Smooth muscle cell (in vitro differentiated cells): Measurements from ENCODE around the gene RET. TPM values are rescaled to one million over a fixed set of nuclear protein-coding genes. Genes with fewer than 3 reads are reported as not detected.

ENCODE experiments used
- DNase-seq: peaks from one replicate; lab custom pipeline; 2025; ENCODE audit not compliant: unreplicated experiment; lab: John Stamatoyannopoulos, UW
- H2AFZ ChIP-seq: fragments of 200-600 bp; sonication (generic); 2 replicates; pipeline ENCODE4 v1.6.0; 2016; ENCODE audit warnings: antibody characterized with exemption, low read depth, mild to moderate bottlenecking
- H3F3A ChIP-seq: fragments of 200-600 bp; sonication (generic); 2 replicates; pipeline ENCODE4 v1.6.0; 2017; ENCODE audit warnings: antibody characterized with exemption, low read depth
- H3K27ac ChIP-seq: fragments of 200-600 bp; sonication (generic); 2 replicates; pipeline ENCODE4 v1.5.1; 2016; ENCODE audit warnings: low read depth, mild to moderate bottlenecking
- H3K27me3 ChIP-seq: fragments of 200-600 bp; sonication (generic); 2 replicates; pipeline ENCODE4 v1.6.1; 2016; ENCODE audit warnings: low read depth, mild to moderate bottlenecking
- H3K36me3 ChIP-seq: fragments of 200-600 bp; sonication (generic); 2 replicates; pipeline ENCODE4 v1.5.1; 2016; ENCODE audit warnings: low read depth
- H3K4me1 ChIP-seq: fragments of 200-600 bp; sonication (generic); 2 replicates; pipeline ENCODE4 v1.5.1; 2016; ENCODE audit warnings: low read depth
- H3K4me2 ChIP-seq: fragments of 200-600 bp; sonication (generic); 2 replicates; pipeline ENCODE4 v1.6.0; 2016; ENCODE audit warnings: mild to moderate bottlenecking
- H3K4me3 ChIP-seq: fragments of 200-600 bp; sonication (generic); 2 replicates; pipeline ENCODE4 v1.5.1; 2016; ENCODE audit warnings: mild to moderate bottlenecking
- H3K79me2 ChIP-seq: fragments of 200-600 bp; sonication (generic); 2 replicates; pipeline ENCODE4 v1.6.0; 2016; ENCODE audit warnings: low read depth, mild to moderate bottlenecking
- H3K9ac ChIP-seq: fragments of 200-600 bp; sonication (generic); 2 replicates; pipeline ENCODE4 v1.6.0; 2016; ENCODE audit warnings: low read depth
- H3K9me3 ChIP-seq: fragments of 200-600 bp; sonication (generic); replicated peaks from 2 replicates; pipeline ENCODE4 v1.5.1; 2016; ENCODE audit warnings: low read depth
- H4K20me1 ChIP-seq: fragments of 200-600 bp; sonication (generic); 2 replicates; pipeline ENCODE4 v1.6.0; 2016; ENCODE audit warnings: low read depth
- CTCF ChIP-seq: fragments of 200-600 bp; sonication (generic); IDR thresholded peaks from 2 replicates; pipeline ENCODE4 v1.5.1; 2017; ENCODE audit warnings: borderline replicate concordance, mild to moderate bottlenecking, antibody characterized with exemption; ENCODE audit not compliant: insufficient read depth, poor library complexity, severe bottlenecking
- WGBS: methylation state at CpG from one replicate; pipeline ENCODE4 v1.1.7; 2016; ENCODE audit warnings: low lambda C conversion rate; 5-methylcytosine and 5-hydroxymethylcytosine counted together
- polyA plus RNA-seq: library from polyadenylated mRNA; unstranded; fragments of >200 nt; fragmentation: Nextera tagmentation; extraction: Ambion mirVana; gene quantifications from 2 replicates; pipeline ENCODE4 v1.2.1, GENCODE V29; 2016
- total RNA-seq: library from RNA; depleted of rRNA; stranded (reverse); fragments of >200 nt; gene quantifications from 2 replicates; pipeline ENCODE4 v1.2.3, GENCODE V29; 2014

Gene RET
- total and polyA plus RNA-seq, 2 experiments from 2014 or later, result 0.70 to 0.94 TPM

- H3K4me1 ChIP-seq, result no peaks in the 10 kb centered on the region
- no peaks in the 10 kb centered on the region for H3K79me2 ChIP-seq
- H3K27ac ChIP-seq, result no peak overlapping the region
- no peaks in the 10 kb centered on the region for H3K36me3 ChIP-seq
- H4K20me1 ChIP-seq, result no peaks in the 10 kb centered on the region
- no peak for TF ChIP-seq CTCF
- whole genome bisulfite sequencing, result 92% methylated on average over 14 of the region's 17 CpGs
- H2AFZ ChIP-seq, result no peak overlapping the region
- DNase-seq, result no peak
- no peak overlapping the region for H3K4me2 ChIP-seq
- no peaks in the 10 kb centered on the region for H3K27me3 ChIP-seq
- H3F3A ChIP-seq, result no peaks in the 10 kb centered on the region
- H3K9ac ChIP-seq, result no peak overlapping the region
- H3K4me3 ChIP-seq, result no peak overlapping the region
- no peaks in the 10 kb centered on the region for H3K9me3 ChIP-seq
These were observed 35.2 kb downstream of the RET start for GRCh38 chr10:43111921-43112607.

- Histone ChIP-seq H4K20me1 (no peaks in the 10 kb centered on the region), H3K4me3 (no peak overlapping the region), H3K9me3 (no peaks in the 10 kb centered on the region), H3K27me3 (no peaks in the 10 kb centered on the region), H2AFZ (no peak overlapping the region), H3K79me2 (no peaks in the 10 kb centered on the region), H3K4me1 (no peaks in the 10 kb centered on the region), H3F3A (no peaks in the 10 kb centered on the region), H3K4me2 (no peak overlapping the region), H3K9ac (no peak overlapping the region), H3K36me3 (no peaks in the 10 kb centered on the region), H3K27ac (no peak overlapping the region)
- no peak for TF ChIP-seq CTCF
- WGBS, result 94% methylated on average over 7 of the region's 7 CpGs
- DNase-seq, result no peak
These were observed 35.7 kb downstream of the RET start for GRCh38 chr10:43112608-43112961.

GRCh38 chr10:43113201-43114087, 36.6 kb downstream of the RET start:
- no peaks in the 10 kb centered on the region for H3K9me3 ChIP-seq
- no peaks in the 10 kb centered on the region for H3K79me2 ChIP-seq
- H3K4me1 ChIP-seq, result no peaks in the 10 kb centered on the region
- no peak overlapping the region for H3K9ac ChIP-seq
- 90% methylated on average over 16 of the region's 16 CpGs for WGBS
- H3F3A ChIP-seq, result no peaks in the 10 kb centered on the region
- H4K20me1 ChIP-seq, result no peaks in the 10 kb centered on the region
- no peak overlapping the region for H3K4me2 ChIP-seq
- H3K4me3 ChIP-seq, result no peak overlapping the region
- H3K36me3 ChIP-seq, result no peaks in the 10 kb centered on the region
- no peak overlapping the region for H2AFZ ChIP-seq
- no peak overlapping the region for H3K27ac ChIP-seq
- no peak for DNase-seq
- TF ChIP-seq CTCF, result no peak
- no peaks in the 10 kb centered on the region for H3K27me3 ChIP-seq
